ENCODE data around the gene SCAPER.

SCAPER gene

GRCh38 chr15:76340198-76340802, 564.8 kb downstream of the SCAPER start:
- DNase-seq (ENCODE audit: low read depth in 2 of 2) = no peak

- no peak for DNase-seq (ENCODE audit: low read depth in 2 of 2)
Observed at GRCh38 chr15:76339305-76340197, 565.6 kb downstream of the SCAPER start.

GRCh38 chr15:76338486-76339304, 566.4 kb downstream of the SCAPER start:
- DNase-seq (ENCODE audit: low read depth in 2 of 2) = no peak

GRCh38 chr15:76337696-76338485, 567.2 kb downstream of the SCAPER start:
- no peak for DNase-seq (ENCODE audit: low read depth in 2 of 2)

- DNase-seq (ENCODE audit: low read depth in 2 of 2) = no peak
Observed at GRCh38 chr15:76337059-76337695, 568.0 kb downstream of the SCAPER start.

GRCh38 chr15:76336254-76337058, 568.7 kb downstream of the SCAPER start, which contains the start of gene ISL2:
ISL2 (plus strand) TSS chr15:76336773; CDS start chr15:76336884, 111 bp downstream.
- peak; percentile 74 to 81 for DNase-seq (ENCODE audit: low read depth in 2 of 2)

- DNase-seq (ENCODE audit: low read depth in 2 of 2) = no peak
Observed at GRCh38 chr15:76335307-76336253, 569.6 kb downstream of the SCAPER start.

GRCh38 chr15:76334438-76335306, 570.5 kb downstream of the SCAPER start:
- DNase-seq (ENCODE audit: low read depth in 2 of 2) = no peak

- DNase-seq (ENCODE audit: low read depth in 2 of 2) = no peak
Observed at GRCh38 chr15:76333720-76334437, 571.3 kb downstream of the SCAPER start.

- DNase-seq (ENCODE audit: low read depth in 2 of 2) = no peak
Observed at GRCh38 chr15:76333309-76333708, 571.8 kb downstream of the SCAPER start.

- DNase-seq (ENCODE audit: low read depth in 2 of 2) = no peak
Observed at GRCh38 chr15:76332796-76333195, 572.3 kb downstream of the SCAPER start.

- no peak for DNase-seq (ENCODE audit: low read depth in 2 of 2)
Observed at GRCh38 chr15:76330080-76330680, 575.0 kb downstream of the SCAPER start.

GRCh38 chr15:76328958-76329357, 576.2 kb downstream of the SCAPER start:
- no peak for DNase-seq (ENCODE audit: low read depth in 2 of 2)

GRCh38 chr15:76328106-76328696, 576.9 kb downstream of the SCAPER start:
- DNase-seq (ENCODE audit: low read depth in 2 of 2) = no peak

- no peak for DNase-seq (ENCODE audit: low read depth in 2 of 2)
Observed at GRCh38 chr15:76327191-76328105, 577.7 kb downstream of the SCAPER start.
